Inferior parietal cortex (tissue), 1 donor: ENCODE results near the gene CD59.
"Not testable (repeated sequence)": the region's sequence is repeated elsewhere in the genome, so short reads cannot be mapped to it uniquely, and the experiment has no call there.

Experiments
- DNase-seq: peaks from one replicate; pipeline ENCODE4 v3.0.0-alpha.2; 2016; ENCODE audit errors: extremely low spot score

Gene CD59

DNA sequence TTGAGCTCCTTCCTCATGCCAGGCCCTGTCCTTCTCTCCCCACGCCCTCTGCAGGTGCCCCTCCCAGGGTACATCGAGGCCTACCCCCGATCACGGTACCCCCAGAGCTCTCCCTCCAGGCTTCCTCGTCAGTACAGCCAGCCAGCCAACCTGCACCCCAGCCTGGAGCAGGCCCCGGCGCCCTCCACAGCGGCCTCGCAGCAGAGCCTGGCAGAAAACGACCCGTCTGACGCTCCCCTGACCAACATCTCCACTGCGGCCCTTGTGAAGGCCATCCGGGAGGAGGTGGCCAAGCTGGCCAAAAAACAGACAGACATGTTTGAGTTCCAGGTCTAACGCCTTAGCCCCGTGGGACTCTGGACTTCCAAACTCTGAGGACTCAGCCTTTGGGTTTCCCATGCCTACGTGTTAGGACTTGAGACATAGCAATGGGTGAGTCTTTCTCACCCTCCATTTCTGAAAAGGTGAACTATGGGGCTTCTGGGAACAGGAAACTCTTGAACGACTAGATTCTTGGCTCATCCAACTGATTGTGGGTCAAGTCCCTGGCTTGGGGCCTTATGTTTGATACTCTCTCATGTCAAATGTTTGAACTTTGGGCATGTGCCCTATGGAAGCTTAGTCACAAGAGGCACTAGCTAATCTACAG, 68.3 kb downstream of the CD59 start:
- no peak for DNase-seq

DNA sequence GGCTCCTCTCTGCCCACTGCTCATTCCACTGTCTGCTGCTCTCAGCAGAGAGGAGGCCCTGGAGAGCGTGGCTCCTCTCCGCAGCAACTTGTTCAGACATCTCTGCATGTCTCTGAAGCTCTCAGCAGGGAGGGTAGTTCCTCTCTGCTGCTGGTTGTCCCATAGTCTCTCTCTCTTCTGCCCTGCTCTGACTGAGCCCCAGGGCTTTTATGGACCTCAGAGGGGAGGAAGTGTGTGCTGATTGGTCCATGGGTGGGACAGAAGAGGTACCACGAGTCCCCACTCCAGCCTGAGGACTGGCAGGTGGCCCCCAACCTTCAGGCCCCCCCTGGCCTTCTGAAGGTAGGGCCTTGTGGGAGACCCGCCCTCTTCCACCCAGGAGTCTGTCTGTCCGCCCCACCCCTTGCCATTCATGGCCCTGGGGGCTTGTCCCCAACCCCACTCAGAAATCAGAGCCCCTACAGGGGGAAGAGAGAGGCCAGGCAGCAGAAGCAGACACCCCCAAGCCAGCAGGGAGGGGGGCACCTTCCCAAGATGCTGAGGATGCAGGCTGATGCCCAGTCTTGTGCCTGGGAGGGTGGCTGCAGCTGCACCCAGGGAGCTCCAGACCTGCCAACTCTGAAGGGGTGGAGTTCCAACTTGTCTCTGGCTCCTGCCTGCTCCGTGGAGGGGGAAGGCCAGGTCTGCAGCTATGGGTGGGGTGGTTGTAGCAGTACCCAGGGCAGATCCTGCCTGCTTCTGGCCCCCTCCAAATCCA, 70.7 kb downstream of the CD59 start:
- DNase-seq: no peak

DNA sequence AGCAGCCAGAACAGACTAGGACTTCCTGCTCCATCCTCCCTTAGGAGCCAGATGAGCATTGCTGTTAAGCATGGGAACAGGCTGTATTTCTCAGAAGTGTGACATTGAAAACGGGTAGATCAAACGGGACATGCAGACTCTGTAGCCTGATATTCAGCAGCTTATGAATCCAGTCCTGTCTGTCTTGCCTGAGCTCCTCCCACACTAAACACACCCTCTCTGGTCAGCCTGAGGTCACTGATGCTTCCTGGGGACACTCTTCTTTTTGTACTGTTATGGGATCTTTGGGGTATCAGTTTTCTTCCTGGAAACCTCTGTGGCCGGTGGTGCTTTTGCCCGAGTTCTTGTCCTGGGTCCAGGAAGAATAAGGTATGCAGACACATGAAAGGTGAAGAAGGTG, 71.4 kb downstream of the CD59 start:
- no peak for DNase-seq

DNA sequence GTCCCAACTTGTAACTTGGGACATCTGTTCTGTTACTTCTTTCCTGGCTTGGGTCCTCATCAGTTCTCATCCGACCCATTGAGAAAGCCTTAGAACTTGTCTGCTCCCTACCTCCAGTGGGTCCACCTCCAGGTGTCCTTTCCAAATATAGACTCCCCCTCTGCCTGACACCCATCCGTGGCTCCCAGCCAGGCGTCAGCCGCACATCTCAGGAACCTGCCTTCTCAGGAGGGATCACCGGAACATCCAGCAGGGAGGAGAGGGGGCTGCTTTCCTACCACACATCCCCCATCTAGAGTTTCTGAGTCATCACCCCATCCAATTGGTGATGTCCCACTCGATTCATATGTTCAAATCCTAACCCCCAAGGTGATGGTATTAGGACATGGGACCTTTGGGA, 72.1 kb downstream of the CD59 start:
- DNase-seq: no peak

DNA sequence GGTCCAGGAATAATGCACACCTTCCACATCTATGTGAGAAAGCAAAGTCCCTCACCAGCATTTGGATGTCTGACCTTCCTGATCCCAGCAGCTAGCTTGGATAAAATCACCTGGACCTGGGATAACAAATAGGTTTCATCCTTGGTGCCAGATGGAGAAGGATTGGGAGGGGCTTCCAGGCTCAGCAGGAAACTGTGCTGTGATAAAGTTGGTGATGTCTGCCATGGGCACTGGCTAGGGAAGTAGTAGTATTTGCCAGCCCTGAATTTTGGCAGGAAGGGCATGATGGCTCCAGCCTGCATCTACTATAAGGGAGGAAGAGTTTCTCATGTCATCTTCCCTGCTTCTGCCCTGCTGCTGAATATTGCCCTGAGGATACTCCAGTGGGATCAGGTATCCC, 73.1 kb downstream of the CD59 start:
- no peak for DNase-seq

DNA sequence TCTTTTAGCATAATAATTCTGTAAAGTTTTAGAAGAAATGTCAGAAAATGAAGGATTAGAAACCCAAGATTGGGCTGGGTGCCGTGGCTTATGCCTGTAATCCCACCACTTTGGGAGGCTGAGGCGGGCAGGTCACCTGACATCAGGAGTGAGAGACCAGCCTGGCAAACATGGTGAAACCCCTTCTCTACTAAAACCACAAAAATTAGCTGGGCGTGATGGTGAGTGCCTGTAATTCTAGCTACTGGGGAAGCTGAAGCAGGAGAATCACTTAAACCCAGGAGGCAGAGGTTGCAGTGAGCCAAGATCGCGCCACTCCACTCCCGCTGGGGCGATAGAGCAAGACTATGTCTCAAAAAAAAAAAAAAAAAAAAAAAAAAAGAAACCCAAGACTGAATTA, 74.7 kb downstream of the CD59 start:
- DNase-seq: not testable (repeated sequence)

DNA sequence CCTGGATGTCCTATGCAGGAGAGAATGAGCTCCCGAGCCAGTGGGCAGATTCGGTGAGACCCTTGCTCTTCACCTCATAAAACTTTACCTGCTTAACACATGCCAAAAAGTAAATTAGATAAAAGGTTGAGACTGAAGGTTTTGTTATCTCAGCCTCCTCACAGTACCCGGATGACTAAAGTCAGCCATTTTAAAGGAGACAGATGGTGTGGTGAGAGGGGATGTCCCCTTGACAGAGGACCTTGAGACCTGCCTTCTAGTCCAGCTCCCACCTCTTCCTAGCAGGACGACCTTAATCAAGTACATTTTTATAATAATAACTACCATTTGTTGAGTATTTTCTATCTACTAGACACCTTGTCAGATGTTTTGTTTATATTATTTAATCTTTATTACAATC, 75.3 kb downstream of the CD59 start:
- no peak for DNase-seq

DNA sequence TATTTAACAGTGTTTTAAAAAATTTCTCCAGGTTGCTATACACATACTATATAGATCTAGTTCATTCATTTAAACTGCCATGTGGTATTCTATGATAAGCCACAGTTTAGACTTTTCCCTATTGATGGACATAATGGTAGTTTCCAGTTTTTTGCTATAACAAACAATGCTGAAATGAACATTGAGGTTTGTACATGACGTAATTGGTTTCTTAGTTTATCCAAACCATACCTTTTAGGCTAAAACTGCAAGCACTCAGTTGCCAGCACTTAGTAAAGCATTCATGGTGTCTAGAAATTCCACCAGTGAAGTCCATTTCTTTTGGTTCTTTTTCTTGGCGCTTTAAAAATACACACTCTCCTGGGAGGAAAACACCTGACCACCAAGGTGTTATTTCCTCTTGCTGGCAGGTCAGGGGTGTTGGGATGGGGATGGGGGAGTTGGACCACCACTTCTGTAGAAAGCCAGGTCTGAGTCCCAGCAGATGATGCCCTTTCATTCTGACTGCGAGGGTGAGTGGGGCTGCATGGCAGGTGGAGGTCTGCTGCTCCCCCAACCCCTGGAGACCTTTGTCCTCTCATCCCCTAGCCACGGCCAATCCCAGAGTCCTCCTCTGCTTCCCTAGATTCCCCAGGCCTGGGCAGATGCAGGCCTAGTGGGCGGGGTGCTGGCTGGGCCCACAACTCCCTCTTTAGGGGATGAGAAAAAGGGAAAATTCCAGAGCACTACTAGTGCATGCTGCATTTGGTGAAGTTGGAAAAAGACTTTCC, 76.7 kb downstream of the CD59 start:
- DNase-seq: no peak

DNA sequence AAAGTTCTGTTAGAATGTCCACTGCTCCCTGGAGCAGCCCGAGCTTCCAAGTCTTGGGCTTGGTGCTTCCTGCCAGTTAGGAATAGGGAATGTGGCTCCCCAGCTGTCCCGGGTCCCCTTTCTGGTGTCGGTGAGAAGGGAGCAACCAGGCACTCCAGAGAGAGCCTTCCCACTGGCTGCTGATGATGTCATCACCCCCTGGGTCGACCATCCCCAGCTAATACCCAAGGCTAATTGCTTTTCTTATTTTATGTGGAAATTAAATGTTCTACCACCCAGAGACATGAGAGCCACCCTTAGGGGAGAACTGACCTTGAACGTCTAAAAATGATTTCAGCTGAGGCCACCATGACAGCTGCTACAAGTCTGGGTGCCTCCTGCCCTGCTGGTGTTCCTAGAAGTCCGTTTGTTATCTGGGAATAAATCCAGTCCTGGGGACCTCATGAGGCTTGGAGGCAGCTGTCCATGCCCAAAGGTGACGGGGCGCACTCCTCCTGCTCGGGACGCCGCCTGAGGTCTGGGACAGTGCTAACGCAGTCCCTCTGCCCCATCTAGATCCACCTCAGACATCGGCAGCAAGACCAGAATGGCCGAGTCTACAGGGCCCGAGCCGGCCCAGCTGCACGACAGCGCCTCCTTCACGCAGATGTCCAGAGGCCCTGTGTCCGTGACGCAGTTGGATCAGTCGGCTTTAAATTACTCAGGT, 77.9 kb downstream of the CD59 start:
- DNase-seq: no peak

DNA sequence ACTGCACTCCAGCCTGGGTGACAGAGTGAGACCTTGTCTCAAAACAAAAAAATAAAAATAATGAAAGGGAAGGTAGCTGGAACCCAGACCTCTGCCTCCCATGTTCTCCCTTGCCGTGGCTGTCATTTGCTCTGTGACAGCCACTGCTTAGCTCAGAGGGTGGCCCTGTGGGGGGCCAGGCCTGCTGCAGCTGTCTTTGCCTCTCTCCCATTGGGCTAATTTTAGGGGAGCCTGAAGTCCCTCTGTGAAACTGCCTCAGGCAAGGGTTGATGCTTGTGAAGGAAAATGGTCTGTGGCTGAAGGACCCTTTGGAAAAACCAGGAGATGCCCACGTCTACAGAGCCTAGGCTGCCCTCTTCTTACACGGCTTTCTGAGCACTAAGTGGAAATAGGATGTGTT, 78.5 kb downstream of the CD59 start:
- no peak for DNase-seq

DNA sequence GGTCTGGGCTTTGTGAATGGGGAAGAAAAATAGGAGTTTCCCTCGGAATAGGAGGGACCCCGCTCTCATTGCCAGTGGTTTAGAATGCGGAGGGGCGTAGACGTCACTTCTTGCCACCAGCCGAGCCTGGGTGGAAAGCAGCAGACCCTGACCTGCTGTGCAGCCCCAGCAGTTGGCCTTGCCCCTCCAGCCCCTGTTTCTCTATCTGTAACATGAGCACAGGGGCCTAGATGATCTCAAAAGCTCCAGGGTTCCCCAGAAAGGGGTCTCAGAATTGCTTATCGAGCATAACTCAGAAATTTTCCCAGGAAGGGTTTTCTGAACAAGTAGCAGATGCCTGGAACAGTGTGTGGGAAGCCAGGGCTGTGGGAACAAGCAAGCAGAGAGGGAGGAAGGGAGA, 79.5 kb downstream of the CD59 start:
- DNase-seq: no peak

DNA sequence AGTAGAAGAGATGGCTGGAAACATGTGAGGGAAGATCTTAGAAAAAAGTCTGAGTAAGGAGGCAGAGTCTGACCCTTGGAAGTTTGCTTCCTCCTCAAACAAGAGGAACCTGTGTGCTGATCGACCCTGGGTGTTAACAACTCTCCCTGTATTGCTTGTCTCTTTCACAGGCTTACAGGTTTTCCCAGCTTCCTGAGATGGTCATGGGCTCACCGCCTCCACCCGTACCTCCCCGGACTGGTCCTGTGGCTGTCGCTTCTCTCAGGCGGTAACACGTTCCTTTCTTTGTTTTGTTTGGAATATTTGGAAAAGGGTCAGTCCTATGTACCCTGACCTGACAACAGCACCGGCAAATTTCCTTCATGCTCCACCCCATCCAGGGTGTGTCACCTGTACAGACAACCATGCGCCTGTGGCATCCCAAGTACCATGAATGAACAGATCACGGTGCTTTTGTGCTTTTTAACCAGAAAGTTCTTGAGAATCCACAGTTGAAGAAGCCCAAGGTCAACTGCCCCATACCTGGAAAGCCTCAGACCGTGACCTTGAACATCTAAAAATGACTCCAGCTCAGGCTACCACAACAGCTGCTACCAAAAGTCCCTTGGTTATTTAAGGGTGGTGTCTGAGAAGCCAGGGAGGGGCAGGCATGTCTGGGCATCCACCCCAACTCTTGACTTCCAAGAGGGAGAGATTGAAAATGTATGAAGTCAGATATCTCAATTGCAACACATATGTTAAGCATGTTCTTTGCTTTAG, 80.2 kb downstream of the CD59 start:
- no peak for DNase-seq

DNA sequence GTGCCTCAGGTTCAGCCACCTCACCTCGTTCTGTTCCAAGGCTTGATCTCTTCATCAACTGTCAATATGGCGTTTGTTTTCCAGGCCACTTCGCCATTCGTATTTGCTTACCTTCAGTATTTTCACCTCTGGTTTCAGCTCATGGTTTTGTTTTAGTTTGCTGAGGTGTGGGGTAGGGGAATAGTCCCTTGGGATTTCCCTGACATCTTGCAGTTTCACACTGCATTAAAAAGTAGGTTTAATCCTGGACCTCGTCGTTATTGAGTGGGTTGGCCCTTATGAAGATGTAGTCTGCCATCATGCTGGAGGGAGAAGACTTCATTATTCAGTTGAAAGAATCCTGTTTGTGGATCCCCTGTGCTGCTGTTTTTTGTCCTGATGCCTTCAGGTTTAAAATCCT, 81.6 kb downstream of the CD59 start:
- no peak for DNase-seq
